HCT116 (cell line): Measurements from ENCODE around the gene ANGPT4. TPM values are rescaled to one million over a fixed set of nuclear protein-coding genes. Genes with fewer than 3 reads are reported as not detected.

Experiments used
- ATAC-seq: fragments of 200-7000 bp; cut with Tn5 transposase; 2 replicates; pipeline ENCODE4 v1.9.1; 2020; ENCODE audit warnings: mild to moderate bottlenecking, moderate library complexity
- BruUV-seq: library from RNA; stranded (reverse); fragments of 400-500 nt; replicated peaks from 2 replicates; lab custom pipeline; 2021; lab: Mats Ljungman, UMichigan
- CTCF ChIA-PET: fragments of 300-600 bp; sonication (Branson Sonifier 250); formaldehyde crosslinking; loops from one replicate; lab custom pipeline; 2021; ENCODE audit warnings: antibody characterized with exemption; lab: Charles Lee
- POLR2A ChIA-PET: fragments of 300-600, 350-600 bp; sonication (Branson Sonifier 250); formaldehyde crosslinking; loops from one replicate; lab custom pipeline; 2021; ENCODE audit warnings: antibody characterized with exemption; lab: Charles Lee
- RAD21 ChIA-PET, 2 experiments: fragments of 300-600 bp; sonication (Branson Sonifier 250); formaldehyde crosslinking; loops; one replicate each; lab custom pipeline; 2023; ENCODE audit warnings: low total read pairs in 2 of 2; ENCODE audit not compliant: uncharacterized antibody in 2 of 2, unreplicated experiment in 2 of 2, low non-redundant PET in 1 of 2; lab: Charles Lee
- DNase-seq: peaks from one replicate; pipeline ENCODE4 v3.0.0-alpha.2; 2010; ENCODE audit warnings: low read depth, low spot score
- H2AFZ ChIP-seq: fragments of 200-600 bp; shearing (Covaris generic), sonication (generic); 2 replicates; pipeline ENCODE4 v1.6.1; 2017; ENCODE audit warnings: low read depth, mixed run types, mixed read lengths, antibody characterized with exemption, low read length; ENCODE audit not compliant: poor library complexity, severe bottlenecking
- H3K27ac ChIP-seq: 2 replicates; pipeline ENCODE4 v1.5.1; 2012; ENCODE audit warnings: low read depth, low read length
- H3K27me3 ChIP-seq: fragments of 200-600 bp; sonication (generic); 2 replicates; pipeline ENCODE4 v1.6.1; 2016; ENCODE audit warnings: mixed run types, low read length, mixed read lengths; ENCODE audit not compliant: insufficient read depth
- H3K36me3 ChIP-seq, 2 experiments: fragments of 200-500 bp in 1 of 2; fragments of 200-600 bp in 1 of 2; sonication (Bioruptor generic) in 1 of 2; sonication (generic) in 1 of 2; 2 replicates each; pipeline versions ENCODE4 v1.5.1 to v1.6.1; 2014 to 2016; ENCODE audit warnings: low read length in 2 of 2, inconsistent platforms in 1 of 2, mixed read lengths in 1 of 2, mixed run types in 1 of 2; ENCODE audit not compliant: insufficient read depth in 2 of 2, control insufficient read depth in 1 of 2
- H3K4me1 ChIP-seq, 2 experiments: fragments of 200-600 bp in 1 of 2; sonication (generic) in 1 of 2; 2 replicates each; pipeline versions ENCODE4 v1.5.1 to v1.6.1; 2012 to 2017; ENCODE audit warnings: low read length in 2 of 2, inconsistent platforms in 1 of 2, mild to moderate bottlenecking in 1 of 2, mixed read lengths in 1 of 2, mixed run types in 1 of 2, moderate library complexity in 1 of 2; ENCODE audit not compliant: insufficient read depth in 2 of 2, control insufficient read depth in 1 of 2
- H3K4me2 ChIP-seq: fragments of 200-600 bp; sonication (generic); 2 replicates; pipeline ENCODE4 v1.6.1; 2017; ENCODE audit warnings: mixed run types, low read length, mixed read lengths
- H3K4me3 ChIP-seq, 2 experiments: fragments of 200-600 bp in 1 of 2; sonication (generic) in 1 of 2; replicated peaks in 1 of 2; 2 replicates each; pipeline ENCODE4 v1.5.1; 2011 to 2016; ENCODE audit warnings: low read length in 2 of 2, control low read depth in 1 of 2, low read depth in 1 of 2, mild to moderate bottlenecking in 1 of 2, mixed read lengths in 1 of 2, mixed run types in 1 of 2
- H3K79me2 ChIP-seq: fragments of 200-600 bp; sonication (generic); 2 replicates; pipeline ENCODE4 v1.6.1; 2017; ENCODE audit warnings: mild to moderate bottlenecking, mixed run types, low read length, moderate library complexity, mixed read lengths; ENCODE audit not compliant: insufficient read depth
- H3K9ac ChIP-seq: fragments of 200-600 bp; sonication (generic); 2 replicates; pipeline ENCODE4 v1.6.1; 2016; ENCODE audit warnings: low read length, mixed read lengths
- H3K9me2 ChIP-seq: fragments of 200-600 bp; sonication (generic), shearing (Covaris generic); 2 replicates; pipeline ENCODE4 v1.6.1; 2017; ENCODE audit warnings: mixed run types, mild to moderate bottlenecking, moderate library complexity; ENCODE audit not compliant: insufficient read depth
- H3K9me3 ChIP-seq, 2 experiments: fragments of 200-500 bp in 1 of 2; fragments of 200-600 bp in 1 of 2; sonication (Bioruptor generic) in 1 of 2; sonication (generic) in 1 of 2; 2 replicates each; pipeline ENCODE4 v1.6.1; 2014 to 2017; ENCODE audit warnings: low read length in 2 of 2, mixed read lengths in 2 of 2, inconsistent platforms in 1 of 2, low read depth in 1 of 2, mild to moderate bottlenecking in 1 of 2, mixed run types in 1 of 2, moderate library complexity in 1 of 2; ENCODE audit not compliant: control insufficient read depth in 1 of 2, insufficient read depth in 1 of 2
- H4K20me1 ChIP-seq: fragments of 200-600 bp; sonication (generic), shearing (Covaris generic); 2 replicates; pipeline ENCODE4 v1.6.1; 2017; ENCODE audit warnings: mixed run types, mild to moderate bottlenecking, moderate library complexity; ENCODE audit not compliant: insufficient read depth
- CEBPB ChIP-seq: IDR thresholded peaks from 2 replicates; pipeline ENCODE4 v1.6.1; 2012; ENCODE audit warnings: low read depth
- EGR1 ChIP-seq: IDR thresholded peaks from 2 replicates; pipeline ENCODE4 v1.6.1; 2012; ENCODE audit warnings: low read depth
- ELF1 ChIP-seq: IDR thresholded peaks from 2 replicates; pipeline ENCODE4 v1.6.1; 2012; ENCODE audit warnings: low read depth, borderline replicate concordance
- EZH2 ChIP-seq: fragments of 200-600 bp; sonication (generic); IDR thresholded peaks from 2 replicates; pipeline ENCODE4 v1.6.1; 2017; ENCODE audit warnings: antibody characterized with exemption, mixed run types
- REST ChIP-seq: IDR thresholded peaks from 2 replicates; pipeline ENCODE4 v1.6.1; 2012; ENCODE audit warnings: low read depth
- ZBTB33 ChIP-seq: IDR thresholded peaks from 2 replicates; pipeline ENCODE4 v1.6.1; 2011; ENCODE audit warnings: mild to moderate bottlenecking, low read length, moderate library complexity; ENCODE audit not compliant: insufficient replicate concordance; ENCODE audit errors: extremely low read depth
- intact Hi-C: fragments of 100-400 bp; cut with micrococcal nuclease; formaldehyde crosslinking; loops from 2 replicates; pipeline ENCODE4 v1.10.0; 2022
- total RNA-seq: library from RNA; stranded (reverse); gene quantifications from one replicate; pipeline ENCODE4 v1.2.1, GENCODE V29; 2021; ENCODE audit not compliant: unreplicated experiment

Gene ANGPT4
- total RNA-seq, 1 experiment from 2014 or later = not detected

- Histone ChIP-seq H2AFZ (no peak overlapping the region), H3K9me3 (no peaks in the 10 kb centered on the region), H4K20me1 (no peaks in the 10 kb centered on the region), H3K27ac (peak overlapping the region; percentile 67; the same call in 1 of the 2 replicates), H3K79me2 (peaks cover 59% of the 10 kb centered on the region), H3K9ac (no peak overlapping the region), H3K4me2 (peak overlapping the region; percentile 98), H3K36me3 (peaks cover under 1 to 2% of the 10 kb centered on the region in 2 experiments; a peak in 3 of 4 replicates), H3K9me2 (no peaks in the 10 kb centered on the region), H3K4me3 (peak overlapping the region; percentile 82 to 86), H3K27me3 (no peaks in the 10 kb centered on the region), H3K4me1 (peaks cover 33 to 60% of the 10 kb centered on the region in 2 experiments)
- ChIA-PET CTCF (no interaction called here), RAD21 (no interaction called here), POLR2A (no interaction called here)
- ATAC-seq (no peak), DNase-seq (no peak)
- intact Hi-C loops = no loop called here
- BruUV-seq = no TSS peak
- no peak for TF ChIP-seq CEBPB
- TF ChIP-seq REST = no peak
- no peak for TF ChIP-seq EGR1
- no peak for TF ChIP-seq ELF1
- TF ChIP-seq ZBTB33 = no peak
- TF ChIP-seq EZH2 = no peak
Observed at GRCh38 chr20:840503-840857, 75.7 kb downstream of the ANGPT4 start.
